Tibial artery (tissue), 4 donors: ENCODE measurements around the gene NMBR.
"Not testable (repeated sequence)": the region's sequence is repeated elsewhere in the genome, so short reads cannot be mapped to it uniquely, and the experiment has no call there.

Experiments
- DNase-seq, 2 donors: peaks; one replicate each; pipeline ENCODE4 v3.0.0-alpha.2; 2019
- H3K27ac ChIP-seq, 2 donors: fragments of 200-600 bp; sonication (generic) in 1 of 2; 1 replicate in 1 of 2; 2 replicates in 1 of 2; pipeline ENCODE4 v1.5.1; 2018 to 2019; ENCODE audit warnings: mild to moderate bottlenecking in 1 of 2
- H3K27me3 ChIP-seq, 2 donors: fragments of 200-600 bp; sonication (generic) in 1 of 2; one replicate each; pipeline versions ENCODE4 v1.5.1 to v1.6.0; 2016 to 2019
- H3K36me3 ChIP-seq, 3 donors: fragments of 200-600 bp; sonication (generic) in 2 of 3; one replicate each; pipeline ENCODE4 v1.5.1; 2016 to 2019; ENCODE audit warnings: mild to moderate bottlenecking in 2 of 3
- H3K4me1 ChIP-seq, 4 donors: fragments of 200-600 bp; sonication (generic) in 2 of 4; 1 replicate in 3 of 4; 2 replicates in 1 of 4; pipeline ENCODE4 v1.5.1; 2016 to 2019
- H3K4me3 ChIP-seq, 2 donors: fragments of 200-600 bp; sonication (generic) in 1 of 2; 1 replicate in 1 of 2; 2 replicates in 1 of 2; pipeline ENCODE4 v1.5.1; 2018 to 2019; ENCODE audit warnings: mild to moderate bottlenecking in 2 of 2
- H3K9me3 ChIP-seq, 3 donors: fragments of 200-600 bp; sonication (generic) in 1 of 3; one replicate each; pipeline ENCODE4 v1.5.1; 2016 to 2019
- CTCF ChIP-seq, 2 experiments: fragments of 200-600 bp in 1 of 2; fragments of 450-650 bp in 1 of 2; IDR thresholded peaks; one replicate each; pipeline ENCODE4 v1.5.1; 2017 to 2019; ENCODE audit warnings: antibody characterized with exemption in 2 of 2, mild to moderate bottlenecking in 1 of 2, moderate library complexity in 1 of 2
- intact Hi-C: fragments of 100-400 bp; cut with DNase I; formaldehyde crosslinking; loops from one replicate; pipeline ENCODE4 v1.15.0; 2023; ENCODE audit warnings: low total_unique reads

Gene NMBR

GRCh38 chr6:142030115-142030619 lies 116.8 kb downstream of the NMBR start:
- Histone ChIP-seq H3K9me3 (no peaks in the 10 kb centered on the region), H3K4me3 (no peak overlapping the region), H3K27me3 (no peaks in the 10 kb centered on the region), H3K4me1 (no peaks in the 10 kb centered on the region), H3K36me3 (no peaks in the 10 kb centered on the region), H3K27ac (no peak overlapping the region)
- no peak for DNase-seq
- intact Hi-C loops = no loop called here
- no peak for TF ChIP-seq CTCF (IDR thresholded peaks at IDR 0.05)

- TF ChIP-seq CTCF (IDR thresholded peaks at IDR 0.05) = no peak
- Histone ChIP-seq H3K27ac (no peak overlapping the region), H3K4me3 (no peak overlapping the region), H3K9me3 (no peaks in the 10 kb centered on the region), H3K4me1 (peaks cover 0 to 2% (median 0%) of the 10 kb centered on the region in 4 donors), H3K27me3 (no peaks in the 10 kb centered on the region), H3K36me3 (no peaks in the 10 kb centered on the region)
- DNase-seq = no peak
- intact Hi-C loops = no loop called here
These were observed 118.4 kb downstream of the NMBR start for GRCh38 chr6:142028527-142028926.

- DNase-seq, H3K27me3 ChIP-seq, H3K4me3 ChIP-seq, H3K4me1 ChIP-seq, intact Hi-C loops, H3K27ac ChIP-seq, H3K36me3 ChIP-seq, H3K9me3 ChIP-seq: not testable (repeated sequence)
These were observed 119.1 kb downstream of the NMBR start for GRCh38 chr6:142027804-142028203.

GRCh38 chr6:142027074-142027473 lies 119.8 kb downstream of the NMBR start:
- no peak for TF ChIP-seq CTCF (IDR thresholded peaks at IDR 0.05)
- intact Hi-C loops = no loop called here

GRCh38 chr6:142026471-142026870 lies 120.5 kb downstream of the NMBR start:
- Histone ChIP-seq H3K27ac (no peak overlapping the region), H3K36me3 (no peaks in the 10 kb centered on the region), H3K9me3 (no peaks in the 10 kb centered on the region), H3K4me1 (peaks cover 0 to 12% (median 0%) of the 10 kb centered on the region in 4 donors), H3K4me3 (no peak overlapping the region), H3K27me3 (no peaks in the 10 kb centered on the region)
- intact Hi-C loops = no loop called here
- TF ChIP-seq CTCF (IDR thresholded peaks at IDR 0.05) = no peak
- no peak for DNase-seq

More at GRCh38 chr6:142027074-142027473, 119.8 kb downstream of the NMBR start:
- H3K4me3 ChIP-seq = no peak overlapping the region
- no peak overlapping the region for H3K27ac ChIP-seq
- H3K4me1 ChIP-seq = peaks cover 0 to 12% (median 0%) of the 10 kb centered on the region in 4 donors
- no peaks in the 10 kb centered on the region for H3K27me3 ChIP-seq
- no peak for DNase-seq
- no peaks in the 10 kb centered on the region for H3K9me3 ChIP-seq
- no peaks in the 10 kb centered on the region for H3K36me3 ChIP-seq
